ENCODE measurements around the gene CFL2. TPM values are rescaled to one million over a fixed set of nuclear protein-coding genes. Genes with fewer than 3 reads are reported as not detected.
"Not testable (repeated sequence)": the region's sequence is repeated elsewhere in the genome, so short reads cannot be mapped to it uniquely, and the experiment has no call there.

The CFL2 gene
- polyA plus RNA-seq (2013, experiment 1 of 2; ENCODE audit: insufficient read length), result 220 TPM
- polyA plus RNA-seq (2013, experiment 2 of 2; ENCODE audit: insufficient read length), result 245 TPM

GRCh38 chr14:34714320-34715126, at the start of gene CFL2:
Gene CFL2 (minus strand): TSS chr14:34714593. CDS start chr14:34714540, 53 bp downstream.
- DNase-seq, result peak; percentile 87

- DNase-seq, result no peak
Measured at GRCh38 chr14:34755215-34755614, 40.8 kb upstream of the CFL2 start.

GRCh38 chr14:34754687-34755086, 40.3 kb upstream of the CFL2 start:
- no peak for DNase-seq

- peak; percentile 59 for DNase-seq
Measured at GRCh38 chr14:34750670-34751069, 36.3 kb upstream of the CFL2 start.

GRCh38 chr14:34750233-34750632, 35.8 kb upstream of the CFL2 start:
- DNase-seq, result no peak

- no peak for DNase-seq
Measured at GRCh38 chr14:34749408-34749807, 35.0 kb upstream of the CFL2 start.

- no peak for DNase-seq
Measured at GRCh38 chr14:34742270-34743115, 28.1 kb upstream of the CFL2 start.

- no peak for DNase-seq
Measured at GRCh38 chr14:34741840-34742239, 27.4 kb upstream of the CFL2 start.

GRCh38 chr14:34740139-34740538, 25.7 kb upstream of the CFL2 start:
- peak; percentile 55 for DNase-seq

- DNase-seq, result not testable (repeated sequence)
Measured at GRCh38 chr14:34737079-34737478, 22.7 kb upstream of the CFL2 start.

- DNase-seq, result peak; percentile 64
Measured at GRCh38 chr14:34733245-34733644, 18.9 kb upstream of the CFL2 start.

GRCh38 chr14:34732802-34733201, 18.4 kb upstream of the CFL2 start:
- DNase-seq, result no peak

- DNase-seq, result no peak
Measured at GRCh38 chr14:34723867-34724266, 9.5 kb upstream of the CFL2 start.

- peak; percentile 75 for DNase-seq
Measured at GRCh38 chr14:34722723-34723545, 8.5 kb upstream of the CFL2 start.

- no peak for DNase-seq
Measured at GRCh38 chr14:34721129-34721528, 6.7 kb upstream of the CFL2 start.

GRCh38 chr14:34718750-34719304, 4.4 kb upstream of the CFL2 start:
- peak; percentile 80 for DNase-seq

GRCh38 chr14:34715127-34715863, 902 bp upstream of the CFL2 start:
- DNase-seq, result no peak

- peak; percentile 92 for DNase-seq
Measured at GRCh38 chr14:34713681-34714319, 593 bp downstream of the CFL2 start.

- DNase-seq, result no peak
Measured at GRCh38 chr14:34713122-34713680, 1.2 kb downstream of the CFL2 start.

Measured in fibroblast of skin of scalp (primary cell).